Neural progenitor cell (in vitro differentiated cells): Measurements from ENCODE around the gene DOK7. TPM values are rescaled to one million over a fixed set of nuclear protein-coding genes. Genes with fewer than 3 reads are reported as not detected.
A peak's percentile ranks its signal among the peaks of the same experiment; 100 is the strongest.

Experiments used
- DNase-seq: peaks from one replicate; pipeline ENCODE4 v3.0.0-alpha.2; 2016; ENCODE audit warnings: low spot score
- H2AFZ ChIP-seq: fragments of 200-600 bp; sonication (generic); replicated peaks from 2 replicates; pipeline ENCODE4 v1.6.1; 2016; ENCODE audit warnings: antibody characterized with exemption
- H3F3A ChIP-seq: fragments of 200-600 bp; sonication (generic); 2 replicates; pipeline ENCODE4 v1.6.1; 2016; ENCODE audit warnings: antibody characterized with exemption, low read depth
- H3K27ac ChIP-seq: fragments of 200-600 bp; sonication (generic); 2 replicates; pipeline ENCODE4 v1.5.1; 2016; ENCODE audit warnings: mild to moderate bottlenecking
- H3K27me3 ChIP-seq: fragments of 200-600 bp; sonication (generic); 2 replicates; pipeline ENCODE4 v1.6.1; 2016; ENCODE audit warnings: mild to moderate bottlenecking, moderate library complexity
- H3K36me3 ChIP-seq: fragments of 200-600 bp; sonication (generic); 2 replicates; pipeline ENCODE4 v1.5.1; 2016
- H3K4me1 ChIP-seq: fragments of 200-600 bp; sonication (generic); 2 replicates; pipeline ENCODE4 v1.6.1; 2016; ENCODE audit warnings: mixed run types
- H3K4me2 ChIP-seq: fragments of 200-600 bp; sonication (generic); 2 replicates; pipeline ENCODE4 v1.6.1; 2016
- H3K4me3 ChIP-seq: fragments of 200-600 bp; sonication (generic); 2 replicates; pipeline ENCODE4 v1.5.1; 2016
- H3K79me2 ChIP-seq: fragments of 200-600 bp; sonication (generic); 2 replicates; pipeline ENCODE4 v1.6.1; 2016; ENCODE audit warnings: low read depth
- H3K9ac ChIP-seq: fragments of 200-600 bp; sonication (generic); 2 replicates; pipeline ENCODE4 v1.6.1; 2016
- H3K9me3 ChIP-seq: fragments of 200-600 bp; sonication (generic); 2 replicates; pipeline ENCODE4 v1.5.1; 2016; ENCODE audit warnings: low read depth
- H4K20me1 ChIP-seq: fragments of 200-600 bp; sonication (generic); 2 replicates; pipeline ENCODE4 v1.6.1; 2016; ENCODE audit warnings: low read depth
- H3K27ac Mint-ChIP-seq: 3 replicates; pipeline ENCODE4 v1.8.0; 2021; ENCODE audit warnings: mixed read lengths
- H3K27me3 Mint-ChIP-seq: 2 replicates; pipeline ENCODE4 v1.8.0; 2022; ENCODE audit warnings: low read depth, mild to moderate bottlenecking, inconsistent platforms, moderate library complexity, mixed read lengths; ENCODE audit not compliant: insufficient read depth
- H3K36me3 Mint-ChIP-seq: 3 replicates; pipeline ENCODE4 v1.8.0; 2021; ENCODE audit warnings: mixed read lengths
- H3K4me1 Mint-ChIP-seq: 3 replicates; pipeline ENCODE4 v1.8.0; 2021; ENCODE audit warnings: mixed read lengths
- H3K4me3 Mint-ChIP-seq: 3 replicates; pipeline ENCODE4 v1.8.0; 2021; ENCODE audit warnings: mild to moderate bottlenecking, moderate library complexity, mixed read lengths
- H3K9me3 Mint-ChIP-seq: 3 replicates; pipeline ENCODE4 v1.8.0; 2020; ENCODE audit warnings: mixed read lengths
- CTCF ChIP-seq: fragments of 200-600 bp; sonication (generic); IDR thresholded peaks from 2 replicates; pipeline ENCODE4 v1.5.1; 2017; ENCODE audit warnings: antibody characterized with exemption, mild to moderate bottlenecking
- EZH2 ChIP-seq: fragments of 200-600 bp; sonication (generic); IDR thresholded peaks from 2 replicates; pipeline ENCODE4 v1.6.1; 2017; ENCODE audit warnings: antibody characterized with exemption, mild to moderate bottlenecking, moderate library complexity
- EZH2phosphoT487 ChIP-seq: fragments of 200-600 bp; sonication (generic); IDR thresholded peaks from 2 replicates; pipeline ENCODE4 v1.6.1; 2017; ENCODE audit warnings: antibody characterized with exemption
- total RNA-seq: library from RNA; depleted of rRNA; stranded (reverse); fragments of >200 nt; gene quantifications from 2 replicates; pipeline ENCODE4 v1.2.3, GENCODE V29; 2015; ENCODE audit warnings: low replicate concordance

DOK7 gene
- total RNA-seq, 1 donor from 2014 or later = not detected

GRCh38 chr4:3434881-3435685 is 28.0 kb upstream of the DOK7 start:
- Mint-ChIP-seq H3K9me3 (no peaks in the 10 kb centered on the region), H3K27me3 (peaks cover 8% of the 10 kb centered on the region), H3K4me3 (no peak overlapping the region), H3K4me1 (peaks cover 8% of the 10 kb centered on the region), H3K27ac (no peak overlapping the region), H3K36me3 (peaks cover 2% of the 10 kb centered on the region)
- H3K27ac ChIP-seq = no peak overlapping the region
- H3K9ac ChIP-seq = no peak overlapping the region
- DNase-seq = peak; percentile 73
- H4K20me1 ChIP-seq = peaks cover 5% of the 10 kb centered on the region
- no peaks in the 10 kb centered on the region for H3F3A ChIP-seq
- peak overlapping the region; percentile 49 for H3K4me2 ChIP-seq
- no peaks in the 10 kb centered on the region for H3K9me3 ChIP-seq
- H3K4me1 ChIP-seq = peaks cover 8% of the 10 kb centered on the region
- no peak overlapping the region for H3K4me3 ChIP-seq
- H2AFZ ChIP-seq = no peak overlapping the region
- TF ChIP-seq EZH2phosphoT487 (no peak), CTCF (peak; percentile 55)
- H3K27me3 ChIP-seq = no peaks in the 10 kb centered on the region
- no peaks in the 10 kb centered on the region for H3K79me2 ChIP-seq
- H3K36me3 ChIP-seq = no peaks in the 10 kb centered on the region

GRCh38 chr4:3435686-3435956 is 27.5 kb upstream of the DOK7 start:
- Histone ChIP-seq H3K4me1 (peaks cover 8% of the 10 kb centered on the region), H3K27me3 (no peaks in the 10 kb centered on the region), H3K36me3 (no peaks in the 10 kb centered on the region), H3K79me2 (no peaks in the 10 kb centered on the region), H3K9ac (no peak overlapping the region), H4K20me1 (peaks cover 5% of the 10 kb centered on the region), H2AFZ (no peak overlapping the region), H3K9me3 (no peaks in the 10 kb centered on the region), H3K4me2 (no peak overlapping the region), H3K27ac (no peak overlapping the region), H3F3A (no peaks in the 10 kb centered on the region), H3K4me3 (no peak overlapping the region)
- TF ChIP-seq EZH2 = no peak
- TF ChIP-seq EZH2phosphoT487 = no peak
- no peak for TF ChIP-seq CTCF
- peaks cover 2% of the 10 kb centered on the region for H3K36me3 Mint-ChIP-seq
- H3K27ac Mint-ChIP-seq = no peak overlapping the region
- H3K4me1 Mint-ChIP-seq = peaks cover 8% of the 10 kb centered on the region
- H3K27me3 Mint-ChIP-seq = peaks cover 8% of the 10 kb centered on the region
- no peaks in the 10 kb centered on the region for H3K9me3 Mint-ChIP-seq
- DNase-seq = no peak
- H3K4me3 Mint-ChIP-seq = no peak overlapping the region

- Histone ChIP-seq H3K4me1 (peaks cover 8% of the 10 kb centered on the region), H2AFZ (no peak overlapping the region), H3K27me3 (no peaks in the 10 kb centered on the region), H3K27ac (no peak overlapping the region), H4K20me1 (peaks cover 5% of the 10 kb centered on the region), H3K4me2 (no peak overlapping the region), H3K9ac (no peak overlapping the region), H3K36me3 (no peaks in the 10 kb centered on the region), H3K9me3 (no peaks in the 10 kb centered on the region), H3K79me2 (no peaks in the 10 kb centered on the region), H3F3A (no peaks in the 10 kb centered on the region), H3K4me3 (no peak overlapping the region)
- H3K27ac Mint-ChIP-seq = no peak overlapping the region
- no peak for DNase-seq
- H3K4me3 Mint-ChIP-seq = no peak overlapping the region
- no peak for TF ChIP-seq EZH2
- TF ChIP-seq CTCF = no peak
- no peak for TF ChIP-seq EZH2phosphoT487
- H3K36me3 Mint-ChIP-seq = peaks cover 2% of the 10 kb centered on the region
- H3K9me3 Mint-ChIP-seq = no peaks in the 10 kb centered on the region
- peaks cover 8% of the 10 kb centered on the region for H3K4me1 Mint-ChIP-seq
- peaks cover 8% of the 10 kb centered on the region for H3K27me3 Mint-ChIP-seq
Measured at GRCh38 chr4:3436048-3436797, 26.9 kb upstream of the DOK7 start.
